B cell (primary cell): ENCODE data around the gene EML3. TPM values are rescaled to one million over a fixed set of nuclear protein-coding genes. Genes with fewer than 3 reads are reported as not detected.
A peak's percentile ranks its signal among the peaks of the same experiment; 100 is the strongest.

Experiments
- ATAC-seq: fragments of 200-7000 bp; cut with Tn5 transposase; one replicate; pipeline ENCODE4 v1.10.0; 2021; ENCODE audit warnings: low read depth, mild to moderate bottlenecking, moderate number of reproducible peaks, moderate library complexity
- CTCF ChIA-PET: fragments of 350-600 bp; sonication (Branson Sonifier 250); formaldehyde crosslinking; loops from one replicate; lab custom pipeline; 2021; ENCODE audit warnings: antibody characterized with exemption, inconsistent platforms; lab: Charles Lee
- POLR2A ChIA-PET: fragments of 350-600 bp; sonication (Branson Sonifier 250); formaldehyde crosslinking; loops from one replicate; lab custom pipeline; 2021; ENCODE audit warnings: antibody characterized with exemption; lab: Charles Lee
- DNase-seq: peaks from one replicate; pipeline ENCODE4 v3.0.0; 2013
- H2AFZ ChIP-seq: 2 replicates; pipeline ENCODE4 v1.6.1; 2012; ENCODE audit warnings: mild to moderate bottlenecking, low read depth, low read length; ENCODE audit not compliant: insufficient read depth, poor library complexity, severe bottlenecking
- H3K27ac ChIP-seq, 2 donors: 1 replicate in 1 of 2; 2 replicates in 1 of 2; pipeline ENCODE4 v1.5.1; 2012 to 2013; ENCODE audit warnings: low read length in 2 of 2, mild to moderate bottlenecking in 2 of 2, moderate library complexity in 1 of 2
- H3K27me3 ChIP-seq, 4 experiments: fragments of 200-600 bp in 1 of 4; sonication (generic) in 1 of 4; replicated peaks in 1 of 4; 1 replicate in 2 of 4; 2 replicates in 2 of 4; pipeline versions ENCODE4 v1.6.1 to v1.7.0; 2013 to 2016; ENCODE audit warnings: low read length in 3 of 4, mild to moderate bottlenecking in 2 of 4, mixed read lengths in 1 of 4, moderate library complexity in 1 of 4; ENCODE audit not compliant: insufficient read depth in 4 of 4, control insufficient read depth in 3 of 4; ENCODE audit errors: control extremely low read depth in 1 of 4
- H3K36me3 ChIP-seq, 2 experiments: replicated peaks in 1 of 2; 1 replicate in 1 of 2; 2 replicates in 1 of 2; pipeline versions ENCODE4 v1.6.1 to v1.7.1; 2013; ENCODE audit warnings: low read length in 1 of 2; ENCODE audit not compliant: insufficient read depth in 2 of 2, control insufficient read depth in 1 of 2; ENCODE audit errors: control extremely low read depth in 1 of 2, extremely low read depth in 1 of 2
- H3K4me1 ChIP-seq, 2 donors: fragments of 200-600 bp in 1 of 2; sonication (generic) in 1 of 2; 1 replicate in 1 of 2; 2 replicates in 1 of 2; pipeline versions ENCODE4 v1.5.1 to v1.6.1; 2013 to 2017; ENCODE audit warnings: low read length in 2 of 2; ENCODE audit not compliant: control insufficient read depth in 2 of 2, insufficient read depth in 2 of 2
- H3K4me2 ChIP-seq: replicated peaks from 2 replicates; pipeline ENCODE3; 2012; ENCODE audit warnings: mild to moderate bottlenecking, low read depth, low read length; ENCODE audit not compliant: poor library complexity, severe bottlenecking
- H3K4me3 ChIP-seq, 5 experiments: fragments of 200-600 bp in 1 of 5; sonication (generic) in 1 of 5; 1 replicate in 3 of 5; 2 replicates in 2 of 5; pipeline versions ENCODE4 v1.5.1 to v1.7.0; 2011 to 2016; ENCODE audit warnings: low read length in 4 of 5, mild to moderate bottlenecking in 4 of 5, low read depth in 2 of 5, control low read depth in 1 of 5, moderate library complexity in 1 of 5; ENCODE audit not compliant: insufficient read depth in 1 of 5; ENCODE audit errors: control extremely low read depth in 1 of 5, extremely low read depth in 1 of 5
- H3K79me2 ChIP-seq: fragments of 200-600 bp; sonication (generic); one replicate; pipeline ENCODE4 v1.6.0; 2016; ENCODE audit warnings: low read length; ENCODE audit not compliant: control insufficient read depth, insufficient read depth
- H3K9ac ChIP-seq: fragments of 200-600 bp; sonication (generic); 2 replicates; pipeline ENCODE4 v1.6.1; 2017; ENCODE audit warnings: mild to moderate bottlenecking, low read length, moderate library complexity
- H3K9me3 ChIP-seq, 3 donors: one replicate each; pipeline versions ENCODE4 v1.6.1 to v1.7.1; 2013; ENCODE audit warnings: low read length in 2 of 3; ENCODE audit not compliant: control insufficient read depth in 2 of 3, insufficient read depth in 1 of 3; ENCODE audit errors: control extremely low read depth in 1 of 3
- H4K20me1 ChIP-seq: 2 replicates; pipeline ENCODE4 v1.6.0; 2012; ENCODE audit warnings: mild to moderate bottlenecking, low read length; ENCODE audit not compliant: insufficient read depth, control insufficient read depth, poor library complexity, severe bottlenecking
- H3K27ac Mint-ChIP-seq: one replicate; pipeline ENCODE4 v1.8.0; 2021; ENCODE audit warnings: mixed read lengths
- H3K27me3 Mint-ChIP-seq: one replicate; pipeline ENCODE4 v1.8.0; 2021; ENCODE audit warnings: mixed read lengths
- H3K4me1 Mint-ChIP-seq: one replicate; pipeline ENCODE4 v1.8.0; 2021; ENCODE audit warnings: mixed read lengths
- H3K4me3 Mint-ChIP-seq: one replicate; pipeline ENCODE4 v1.8.0; 2021; ENCODE audit warnings: mixed read lengths
- H3K9me3 Mint-ChIP-seq: one replicate; pipeline ENCODE4 v1.8.0; 2022; ENCODE audit warnings: mixed read lengths; ENCODE audit not compliant: insufficient read depth
- CTCF ChIP-seq: fragments of 200-600 bp; IDR thresholded peaks from one replicate; pipeline ENCODE4 v1.8.0; 2022; ENCODE audit warnings: antibody characterized with exemption, mild to moderate bottlenecking
- EZH2 ChIP-seq: IDR thresholded peaks from 2 replicates; pipeline ENCODE4 v1.6.1; 2012; ENCODE audit warnings: borderline replicate concordance, low read depth, mild to moderate bottlenecking, moderate library complexity, low read length; ENCODE audit not compliant: insufficient read depth, poor library complexity, severe bottlenecking
- WGBS: methylation state at CpG from one replicate; pipeline ENCODE4 v1.1.5; 2013; ENCODE audit warnings: missing lambda C conversion rate; ENCODE audit not compliant: insufficient coverage; 5-methylcytosine and 5-hydroxymethylcytosine counted together
- intact Hi-C: fragments of 100-400 bp; cut with micrococcal nuclease; formaldehyde crosslinking; loops from one replicate; pipeline ENCODE4 v1.10.0; 2022
- polyA plus RNA-seq: library from polyadenylated mRNA; depleted of rRNA; stranded (reverse); fragments of >200 nt; gene quantifications from 2 replicates; pipeline ENCODE4 v1.2.3, GENCODE V29; 2012
- total RNA-seq, 2 donors: library from RNA; stranded (reverse); fragments of 120-200 nt in 1 of 2; gene quantifications; 1 replicate in 1 of 2; 2 replicates in 1 of 2; pipeline versions ENCODE4 v1.2.3 to v1.2.4, GENCODE V29; 2013 to 2022

Gene EML3
- total and polyA plus RNA-seq, 2 donors (not counting 1 experiment from before 2014, with no cell fraction given): 127 to 128 TPM

GRCh38 chr11:62607714-62608113 is 4.9 kb downstream of the EML3 start:
- Histone ChIP-seq H4K20me1 (no peaks in the 10 kb centered on the region), H3K27me3 (no peaks in the 10 kb centered on the region), H3K36me3 (peaks cover 0 to 46% of the 10 kb centered on the region in 2 experiments), H3K4me3 (no peak overlapping the region), H3K9me3 (no peaks in the 10 kb centered on the region), H3K79me2 (peaks cover 66% of the 10 kb centered on the region), H2AFZ (no peak overlapping the region), H3K4me2 (no peak overlapping the region), H3K9ac (no peak overlapping the region), H3K27ac (no peak overlapping the region), H3K4me1 (peaks cover 10 to 28% of the 10 kb centered on the region in 2 donors)
- intact Hi-C loops: no loop called here
- ATAC-seq (no peak), DNase-seq (no peak)
- H3K27ac Mint-ChIP-seq: peak overlapping the region; percentile 59
- H3K27me3 Mint-ChIP-seq: no peaks in the 10 kb centered on the region
- TF ChIP-seq CTCF: no peak
- no peak for TF ChIP-seq EZH2
- H3K4me1 Mint-ChIP-seq: peaks cover 35% of the 10 kb centered on the region
- H3K9me3 Mint-ChIP-seq: no peaks in the 10 kb centered on the region
- ChIA-PET POLR2A (interaction anchor here (0.7 to 1.8 kb wide), 5 partner anchors 9 to 1698 kb away, joined by 3 to 5 read pairs (median 3); partner anchors contain the start of genes C11orf98, CSKMT, EEF1G and ESRRA), CTCF (interaction anchor here (0.6 to 1.7 kb wide), 3 partner anchors 16 to 65 kb away, joined by 3 to 8 read pairs (median 5); partner anchors contain the start of gene TUT1)
- 68% methylated on average over 4 of the region's 4 CpGs for WGBS
- H3K4me3 Mint-ChIP-seq: no peak overlapping the region

GRCh38 chr11:62605902-62606301 is 6.7 kb downstream of the EML3 start:
- TF ChIP-seq CTCF (no peak), EZH2 (no peak)
- H3K9ac ChIP-seq: no peak overlapping the region
- POLR2A ChIA-PET: interaction anchor here (0.7 kb wide), 1 partner anchor 104 kb away, joined by 11 read pairs; no protein-coding TSS in a partner anchor
- CTCF ChIA-PET: interaction anchor here (0.5 kb wide), 1 partner anchor 157 kb away, joined by 3 read pairs; no protein-coding TSS in a partner anchor
- Mint-ChIP-seq H3K27me3 (no peaks in the 10 kb centered on the region), H3K4me3 (no peak overlapping the region), H3K9me3 (no peaks in the 10 kb centered on the region), H3K4me1 (peaks cover 33% of the 10 kb centered on the region), H3K27ac (no peak overlapping the region)
- DNase-seq: no peak
- H3K4me1 ChIP-seq: peaks cover 1 to 26% of the 10 kb centered on the region in 2 donors
- peaks cover 63% of the 10 kb centered on the region for H3K79me2 ChIP-seq
- no peak overlapping the region for H3K27ac ChIP-seq
- intact Hi-C loops: no loop called here
- no peaks in the 10 kb centered on the region for H3K9me3 ChIP-seq
- no peaks in the 10 kb centered on the region for H3K27me3 ChIP-seq
- no peak for ATAC-seq
- no peak overlapping the region for H3K4me3 ChIP-seq
- H4K20me1 ChIP-seq: no peaks in the 10 kb centered on the region
- H3K36me3 ChIP-seq: peaks cover 0 to 46% of the 10 kb centered on the region in 2 experiments
- H3K4me2 ChIP-seq: no peak overlapping the region
- no peak overlapping the region for H2AFZ ChIP-seq
- WGBS: 98% methylated on average over 13 of the region's 15 CpGs
